ENCODE measurements around the gene MUC5AC.
"Not testable (repeated sequence)": the region's sequence is repeated elsewhere in the genome, so short reads cannot be mapped to it uniquely, and the experiment has no call there.

Gene MUC5AC

DNA sequence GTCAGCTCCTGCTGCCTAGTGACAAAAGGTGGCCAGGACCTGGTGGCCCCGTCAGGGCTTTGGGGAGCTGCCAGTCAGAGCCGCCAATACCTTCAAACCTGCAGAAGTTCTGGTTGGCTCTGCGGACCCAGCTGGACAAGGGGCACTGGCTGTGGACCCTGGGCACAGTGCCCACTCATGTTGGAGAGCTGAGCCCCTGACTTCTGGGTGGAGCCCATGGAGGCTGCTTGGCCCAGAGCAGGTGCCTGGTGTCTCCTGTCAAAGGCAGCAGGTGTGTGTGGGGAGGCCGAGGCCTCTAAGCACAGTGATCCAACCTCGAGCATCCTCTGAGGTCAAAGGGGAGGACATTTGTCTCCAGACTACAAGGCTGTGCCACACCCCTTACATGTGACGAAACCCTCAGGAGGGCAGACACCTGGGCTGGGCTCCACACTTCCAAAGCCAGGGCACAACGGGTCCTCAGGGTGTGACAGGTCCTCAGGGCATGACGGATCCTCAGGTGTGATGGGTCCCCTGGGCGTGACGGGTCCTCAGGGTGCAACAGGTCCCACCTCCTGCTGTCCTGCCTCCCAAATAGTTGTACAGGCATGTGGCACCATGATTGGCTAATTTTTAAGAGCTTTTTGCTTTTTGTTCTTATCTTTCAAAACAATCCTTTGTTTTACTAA, 46.1 kb upstream of the MUC5AC start:
- Histone ChIP-seq H3K9me3 (no peaks in the 10 kb centered on the region), H3K4me1 (ENCODE audit: control insufficient read depth in 1 of 2, insufficient read depth in 1 of 2, low read depth in 1 of 2, low read length in 1 of 2) (no peaks in the 10 kb centered on the region), H3K27ac (no peak overlapping the region), H3K4me3 (ENCODE audit: low read depth in 1 of 2, low read length in 1 of 2) (no peak overlapping the region), H3K27me3 (no peaks in the 10 kb centered on the region), H3K36me3 (no peaks in the 10 kb centered on the region)
- TF ChIP-seq CTCF (IDR thresholded peaks at IDR 0.05) = no peak

DNA sequence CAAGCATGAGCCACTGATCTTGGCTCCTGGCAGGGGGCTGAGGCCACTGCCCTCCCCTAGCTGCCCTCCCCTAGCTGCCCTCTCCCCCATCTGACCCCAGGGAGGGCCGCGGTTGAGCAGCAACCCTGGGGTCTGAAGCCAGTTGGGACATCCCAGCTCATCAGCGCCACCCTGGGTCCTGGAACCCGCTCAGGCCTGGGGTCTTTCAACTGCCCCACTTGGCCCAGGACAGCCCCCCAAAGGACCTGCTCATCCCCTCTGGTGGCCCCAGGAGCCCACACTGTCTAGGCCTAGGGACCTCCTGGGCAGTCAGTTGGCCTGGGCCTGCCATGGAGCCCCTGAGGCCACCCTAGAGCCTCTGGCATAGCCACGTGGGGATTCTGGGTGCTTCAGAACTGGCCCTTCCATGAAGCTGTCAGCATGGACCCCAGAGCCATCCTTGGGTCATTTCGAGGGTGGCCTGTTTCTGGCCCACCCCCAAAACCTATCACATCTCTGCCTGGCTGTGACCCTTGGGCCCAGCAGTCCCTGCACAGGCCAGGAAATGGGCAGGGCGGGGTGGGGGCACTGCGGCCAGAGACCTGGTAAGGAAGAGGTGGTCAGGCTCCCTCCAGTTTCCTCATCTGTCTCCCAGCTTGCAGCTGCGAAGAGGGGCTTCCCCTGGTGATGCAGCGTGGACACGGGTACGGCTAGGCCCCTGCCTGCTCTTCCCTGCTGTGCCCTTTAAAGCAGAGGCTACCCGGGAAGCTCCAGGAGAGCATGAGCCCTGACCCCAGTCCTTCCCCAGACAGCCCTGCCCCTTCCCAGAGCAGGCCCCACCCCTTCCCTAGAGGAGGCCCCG, 45.2 kb upstream of the MUC5AC start:
- H3K27me3 ChIP-seq = no peaks in the 10 kb centered on the region
- H3K9me3 ChIP-seq = no peaks in the 10 kb centered on the region
- no peak overlapping the region for H3K27ac ChIP-seq
- TF ChIP-seq CTCF (IDR thresholded peaks at IDR 0.05) = no peak
- H3K36me3 ChIP-seq = no peaks in the 10 kb centered on the region
- H3K4me3 ChIP-seq (ENCODE audit: low read depth in 1 of 2, low read length in 1 of 2) = no peak overlapping the region
- no peaks in the 10 kb centered on the region for H3K4me1 ChIP-seq (ENCODE audit: control insufficient read depth in 1 of 2, insufficient read depth in 1 of 2, low read depth in 1 of 2, low read length in 1 of 2)

- no peaks in the 10 kb centered on the region for H3K9me3 ChIP-seq
These were observed 44.1 kb upstream of the MUC5AC start for GRCh38 chr11:1113405-1114201.

GRCh38 chr11:1115292-1115691, 42.5 kb upstream of the MUC5AC start:
- H3K9me3 ChIP-seq; H3K27ac ChIP-seq; H3K4me3 ChIP-seq (ENCODE audit: low read depth in 1 of 2, low read length in 1 of 2); H3K36me3 ChIP-seq; H3K27me3 ChIP-seq; H3K4me1 ChIP-seq (ENCODE audit: control insufficient read depth in 1 of 2, insufficient read depth in 1 of 2, low read depth in 1 of 2, low read length in 1 of 2): not testable (repeated sequence)

More at GRCh38 chr11:1113405-1114201, 44.1 kb upstream of the MUC5AC start:
- Histone ChIP-seq H3K27me3 (no peaks in the 10 kb centered on the region), H3K4me3 (ENCODE audit: low read depth in 1 of 2, low read length in 1 of 2) (no peak overlapping the region), H3K4me1 (ENCODE audit: control insufficient read depth in 1 of 2, insufficient read depth in 1 of 2, low read depth in 1 of 2, low read length in 1 of 2) (no peaks in the 10 kb centered on the region), H3K27ac (no peak overlapping the region), H3K36me3 (no peaks in the 10 kb centered on the region)
- TF ChIP-seq CTCF (IDR thresholded peaks at IDR 0.05) = no peak

DNA sequence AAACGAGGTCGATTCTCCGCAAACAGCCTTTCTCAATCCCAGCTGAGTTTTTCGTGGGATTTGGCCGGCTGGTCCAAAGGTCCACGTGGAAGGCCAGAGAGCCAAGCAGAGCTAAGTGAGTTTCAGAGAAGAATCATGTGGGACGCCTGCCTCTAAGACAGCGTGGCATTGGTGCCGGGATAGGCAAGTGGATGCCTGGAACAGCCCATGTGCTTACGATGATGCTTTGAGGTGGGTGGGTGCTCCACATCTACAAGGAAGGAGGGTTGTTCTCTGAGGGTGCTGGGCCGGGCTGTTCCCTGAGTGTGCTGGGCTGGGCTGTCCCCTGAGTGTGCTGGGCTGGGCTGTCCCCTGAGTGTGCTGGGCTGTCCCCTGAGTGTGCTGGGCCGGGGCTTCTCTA, 41.6 kb upstream of the MUC5AC start:
- TF ChIP-seq CTCF (IDR thresholded peaks at IDR 0.05) = no peak
- Histone ChIP-seq H3K9me3 (no peaks in the 10 kb centered on the region), H3K4me1 (ENCODE audit: control insufficient read depth in 1 of 2, insufficient read depth in 1 of 2, low read depth in 1 of 2, low read length in 1 of 2) (no peaks in the 10 kb centered on the region)

More for the DNA sequence above, 41.6 kb upstream of the MUC5AC start:
- Histone ChIP-seq H3K36me3 (no peaks in the 10 kb centered on the region), H3K4me3 (ENCODE audit: low read depth in 1 of 2, low read length in 1 of 2) (no peak overlapping the region), H3K27ac (no peak overlapping the region), H3K27me3 (no peaks in the 10 kb centered on the region)
